ENCODE results near the gene TMEM203. TPM values are rescaled to one million over a fixed set of nuclear protein-coding genes. Genes with fewer than 3 reads are reported as not detected.

The TMEM203 gene
- total and polyA plus RNA-seq, 2 of the 13 experiments (the other 11 are each of a cell fraction or from before 2014, with no cell fraction given): 23.4 to 36.7 TPM

DNA sequence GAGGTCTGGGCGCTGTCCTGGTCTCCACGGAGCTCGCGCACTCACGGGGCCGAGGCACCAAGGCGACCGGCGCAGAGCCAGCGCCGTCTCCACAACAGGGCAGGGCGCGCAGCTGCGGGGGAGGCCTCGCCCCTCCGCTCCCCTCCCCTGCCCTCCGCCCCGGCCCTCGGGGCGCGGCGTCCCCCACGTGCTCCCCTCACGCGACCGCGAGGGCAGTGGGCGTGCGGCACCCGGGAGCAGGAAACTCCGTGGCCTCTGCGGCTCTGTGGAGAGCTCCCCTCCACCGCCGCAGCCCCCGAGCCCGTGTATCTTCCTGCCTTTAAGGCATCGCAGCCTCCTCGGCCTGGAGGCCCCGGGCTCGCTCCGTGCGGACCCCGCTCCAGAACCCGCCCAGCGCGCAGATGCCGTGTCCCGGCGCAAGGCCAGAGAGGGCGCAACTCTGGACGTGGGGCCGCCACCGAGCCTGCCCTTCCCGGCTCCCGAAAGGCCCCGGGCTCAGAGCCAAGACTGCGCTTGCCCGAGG lies 34.9 kb upstream of the TMEM203 start (continued):
- TF ChIP-seq ZNF770 (CRISPR knock-in tag; IDR thresholded peaks at IDR 0.05) (peak; percentile 86), ZNF788 (CRISPR knock-in tag; IDR thresholded peaks at IDR 0.05; ENCODE audit: borderline replicate concordance) (peak; percentile 88), NFYB (CRISPR knock-in tag; IDR thresholded peaks at IDR 0.05) (no peak), ZNF619 (CRISPR knock-in tag; IDR thresholded peaks at IDR 0.05) (0 out of 2 replicates have a peak, but pooled peaks have one; percentile 56), ZNF660 (CRISPR knock-in tag; IDR thresholded peaks at IDR 0.05; ENCODE audit: borderline replicate concordance, low read depth) (no peak), CAMTA2 (CRISPR knock-in tag; IDR thresholded peaks at IDR 0.05; ENCODE audit: borderline replicate concordance) (0 out of 2 replicates have a peak, but pooled peaks have one; percentile 28), PRDM10 (CRISPR knock-in tag; IDR thresholded peaks at IDR 0.05; ENCODE audit: low read depth) (no peak), CBX5 (CRISPR knock-in tag; IDR thresholded peaks at IDR 0.05; ENCODE audit: borderline replicate concordance) (no peak), SKI (IDR thresholded peaks at IDR 0.05; ENCODE audit: partially characterized antibody) (no peak), DMTF1 (CRISPR knock-in tag; IDR thresholded peaks at IDR 0.05) (0 out of 2 replicates have a peak, but pooled peaks have one; percentile 34), RXRB (CRISPR knock-in tag; IDR thresholded peaks at IDR 0.05; ENCODE audit: borderline replicate concordance) (peak; percentile 57), YEATS2 (CRISPR knock-in tag; IDR thresholded peaks at IDR 0.05; ENCODE audit: borderline replicate concordance) (no peak; the same call in 1 of the 2 replicates), AHR (CRISPR knock-in tag; IDR thresholded peaks at IDR 0.05) (0 out of 2 replicates have a peak, but pooled peaks have one; percentile 57), ZNF432 (CRISPR knock-in tag; IDR thresholded peaks at IDR 0.05; ENCODE audit: borderline replicate concordance) (no peak), PITX1 (CRISPR knock-in tag; IDR thresholded peaks at IDR 0.05) (0 out of 2 replicates have a peak, but pooled peaks have one; percentile 42), ZFP36 (IDR thresholded peaks at IDR 0.05; ENCODE audit: borderline replicate concordance, low read depth, low read length, partially characterized antibody) (no peak), LRRFIP1 (CRISPR knock-in tag; conservative IDR thresholded peaks at IDR 0.05) (no peak), ZNF562 (CRISPR knock-in tag; IDR thresholded peaks at IDR 0.05; ENCODE audit: borderline replicate concordance) (no peak)
